Thymus (tissue), 11 donors: ENCODE results near the gene CCNI. TPM values are rescaled to one million over a fixed set of nuclear protein-coding genes. Genes with fewer than 3 reads are reported as not detected.

Source experiments
- DNase-seq, 9 donors: peaks; one replicate each; pipeline ENCODE4 v3.0.0-alpha.2; 2013; ENCODE audit warnings: low spot score in 9 of 9, low read depth in 6 of 9, missing footprints in 1 of 9
- H3K27ac ChIP-seq, 2 donors: one replicate each; pipeline ENCODE4 v1.5.1; 2013; ENCODE audit warnings: control low read depth in 1 of 2, low read depth in 1 of 2, low read length in 1 of 2, mild to moderate bottlenecking in 1 of 2, moderate library complexity in 1 of 2
- H3K27me3 ChIP-seq, 2 donors: one replicate each; pipeline ENCODE4 v1.5.1; 2013; ENCODE audit warnings: low read length in 1 of 2; ENCODE audit not compliant: control insufficient read depth in 2 of 2, insufficient read depth in 1 of 2
- H3K36me3 ChIP-seq, 2 donors: one replicate each; pipeline ENCODE4 v1.5.1; 2013; ENCODE audit warnings: low read length in 1 of 2, mild to moderate bottlenecking in 1 of 2, moderate library complexity in 1 of 2; ENCODE audit not compliant: control insufficient read depth in 2 of 2, insufficient read depth in 2 of 2
- H3K4me1 ChIP-seq, 2 donors: one replicate each; pipeline ENCODE4 v1.5.1; 2013; ENCODE audit warnings: low read length in 2 of 2; ENCODE audit not compliant: control insufficient read depth in 2 of 2, insufficient read depth in 2 of 2
- H3K4me3 ChIP-seq, 2 donors: one replicate each; pipeline ENCODE4 v1.5.1; 2013; ENCODE audit warnings: low read length in 2 of 2, control low read depth in 1 of 2, mild to moderate bottlenecking in 1 of 2
- H3K9me3 ChIP-seq, 2 donors: one replicate each; pipeline ENCODE4 v1.5.1; 2013; ENCODE audit warnings: low read length in 1 of 2, mild to moderate bottlenecking in 1 of 2; ENCODE audit not compliant: control insufficient read depth in 2 of 2, insufficient read depth in 1 of 2
- WGBS: extraction: QIAGEN DNeasy Blood & Tissue Kit; methylation state at CpG from one replicate; pipeline ENCODE4 v1.1.7; 2013; 5-methylcytosine and 5-hydroxymethylcytosine counted together
- polyA plus RNA-seq: library from polyadenylated mRNA; stranded (reverse); fragments of 200-250 nt; gene quantifications from one replicate; pipeline ENCODE4 v1.2.3, GENCODE V29; 2013
- total RNA-seq: library from RNA; stranded (reverse); fragments of 120-200 nt; gene quantifications from one replicate; pipeline ENCODE4 v1.2.4, GENCODE V29; 2013
- donor health status: healthy.

Gene CCNI
- total and polyA plus RNA-seq, 2 donors, result 112 to 223 TPM

DNA sequence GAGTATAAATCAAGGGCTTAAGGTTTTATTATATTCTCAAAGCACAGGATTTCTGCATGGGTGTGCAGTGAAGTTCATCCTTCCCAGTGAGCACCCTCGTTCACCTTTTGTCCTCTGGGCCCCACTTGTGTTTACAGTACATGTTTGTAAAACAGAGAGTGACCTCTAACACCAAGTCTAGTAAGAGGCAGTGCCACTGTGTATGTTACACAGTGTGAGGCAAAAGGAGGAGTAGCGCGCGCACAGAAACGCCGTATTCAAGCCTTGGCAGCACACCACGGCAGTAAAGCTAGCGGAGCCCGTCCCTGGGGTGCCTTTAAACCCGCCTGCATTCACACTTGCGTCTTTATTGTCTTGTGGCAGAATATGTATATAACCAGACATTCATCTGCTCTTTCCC, 51.9 kb downstream of the CCNI start:
- peaks cover 5 to 6% of the 10 kb centered on the region in 2 donors for H3K4me1 ChIP-seq
- no peaks in the 10 kb centered on the region for H3K27me3 ChIP-seq
- no peaks in the 10 kb centered on the region for H3K9me3 ChIP-seq
- H3K27ac ChIP-seq, result no peak overlapping the region
- H3K4me3 ChIP-seq, result no peak overlapping the region
- WGBS, result over 99% methylated on average over 11 of the region's 11 CpGs
- H3K36me3 ChIP-seq, result peaks cover 7 to 40% of the 10 kb centered on the region in 2 donors
- DNase-seq, result no peak

DNA sequence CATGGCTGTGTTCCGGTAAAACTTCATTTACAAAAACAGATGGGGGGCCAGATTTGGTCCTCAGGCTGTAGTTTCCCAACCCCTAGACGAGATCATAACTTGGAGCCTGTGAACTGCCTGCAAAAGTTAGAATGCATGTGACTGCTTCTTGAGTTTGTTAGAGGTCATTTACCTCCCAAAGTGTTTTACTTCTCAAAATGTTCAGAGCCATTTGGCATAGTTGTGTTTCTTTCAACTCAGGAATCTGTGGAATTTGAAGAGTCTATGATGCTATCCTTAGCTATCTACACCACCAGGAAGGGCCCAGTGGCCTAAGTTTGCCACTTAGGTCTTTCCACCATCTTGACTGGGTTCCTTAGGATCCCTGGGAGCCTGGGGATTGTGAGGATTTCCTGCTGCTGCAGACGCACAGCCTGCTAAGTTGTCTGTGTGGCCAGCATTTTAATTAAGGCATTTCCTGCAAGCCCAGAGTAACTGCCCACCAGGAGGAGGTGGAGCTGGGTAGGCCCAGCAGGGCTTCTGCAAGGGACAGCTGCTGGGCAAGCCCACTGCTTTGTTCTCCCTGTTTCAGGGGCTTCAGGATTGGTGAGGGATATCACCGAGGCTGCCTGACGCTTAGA, 53.1 kb downstream of the CCNI start:
- DNase-seq, result no peak
- H3K36me3 ChIP-seq, result peaks cover 7 to 42% of the 10 kb centered on the region in 2 donors
- WGBS, result 93% methylated on average over 5 of the region's 5 CpGs
- H3K27ac ChIP-seq, result no peak overlapping the region
- no peaks in the 10 kb centered on the region for H3K4me1 ChIP-seq
- H3K9me3 ChIP-seq, result no peaks in the 10 kb centered on the region
- no peak overlapping the region for H3K4me3 ChIP-seq
- H3K27me3 ChIP-seq, result no peaks in the 10 kb centered on the region

DNA sequence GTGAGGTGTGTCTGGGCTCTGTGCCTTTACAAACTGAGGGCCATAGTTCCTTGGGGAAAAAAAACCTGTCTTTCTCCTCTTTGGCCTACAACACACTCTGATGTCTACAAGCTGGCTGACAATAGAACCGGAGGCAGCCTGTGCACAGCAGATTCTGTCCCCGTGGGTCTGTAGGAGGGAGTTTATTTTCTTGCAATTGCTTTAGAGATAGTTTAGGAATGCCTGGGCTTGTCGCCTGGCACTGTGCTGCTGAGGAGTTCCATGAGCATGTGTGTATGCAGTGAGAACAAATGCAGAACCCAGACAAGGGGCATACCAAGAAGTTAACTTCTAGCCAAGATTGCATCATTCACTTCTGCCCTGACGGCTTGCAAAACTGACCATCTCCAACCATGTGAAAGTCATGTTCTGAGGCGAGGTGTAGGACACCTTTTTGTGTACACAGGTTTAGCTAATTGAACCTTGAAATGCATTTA, 54.1 kb downstream of the CCNI start:
- peaks cover 7 to 37% of the 10 kb centered on the region in 2 donors for H3K36me3 ChIP-seq
- WGBS, result 90% methylated on average over 5 of the region's 5 CpGs
- no peaks in the 10 kb centered on the region for H3K4me1 ChIP-seq
- no peak overlapping the region for H3K4me3 ChIP-seq
- no peaks in the 10 kb centered on the region for H3K9me3 ChIP-seq
- H3K27me3 ChIP-seq, result no peaks in the 10 kb centered on the region
- H3K27ac ChIP-seq, result no peak overlapping the region
- no peak for DNase-seq

- 98% methylated on average over 3 of the region's 3 CpGs for WGBS
Measured at GRCh38 chr4:77020017-77020416, 55.8 kb downstream of the CCNI start.

GRCh38 chr4:77015390-77015789, 60.4 kb downstream of the CCNI start:
- WGBS, result 84% methylated on average over 1 of the region's 1 CpG
- peaks cover 0 to 13% of the 10 kb centered on the region in 2 donors for H3K4me1 ChIP-seq
- DNase-seq, result no peak
- no peak overlapping the region for H3K27ac ChIP-seq
- H3K27me3 ChIP-seq, result no peaks in the 10 kb centered on the region
- no peaks in the 10 kb centered on the region for H3K9me3 ChIP-seq
- H3K36me3 ChIP-seq, result peaks cover 2 to 18% of the 10 kb centered on the region in 2 donors
- H3K4me3 ChIP-seq, result no peak overlapping the region

More at GRCh38 chr4:77020017-77020416, 55.8 kb downstream of the CCNI start:
- no peak overlapping the region for H3K4me3 ChIP-seq
- no peaks in the 10 kb centered on the region for H3K27me3 ChIP-seq
- no peak for DNase-seq
- no peaks in the 10 kb centered on the region for H3K9me3 ChIP-seq
- no peak overlapping the region for H3K27ac ChIP-seq
- H3K36me3 ChIP-seq, result peaks cover 7 to 33% of the 10 kb centered on the region in 2 donors
- H3K4me1 ChIP-seq, result no peaks in the 10 kb centered on the region

DNA sequence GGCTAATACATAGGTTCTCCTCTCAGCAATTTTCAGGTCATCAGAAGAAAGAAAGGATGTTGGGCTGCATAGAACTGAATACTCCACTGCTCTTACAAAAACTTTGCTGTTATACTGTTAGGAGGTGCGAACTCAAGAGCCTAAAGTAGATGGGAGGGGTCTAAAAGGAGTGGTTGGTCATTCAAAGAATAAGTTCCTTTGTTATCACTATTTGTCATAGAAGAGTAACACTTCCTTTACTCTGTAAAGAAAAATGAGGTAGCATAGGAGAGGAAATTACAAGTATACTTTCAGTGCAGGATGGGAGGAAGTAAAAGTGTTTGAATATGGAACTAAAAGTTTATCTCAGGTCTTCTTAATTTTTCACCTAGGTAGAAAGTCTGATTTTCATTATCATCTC, 61.5 kb downstream of the CCNI start:
- Histone ChIP-seq H3K4me1 (peaks cover 0 to 13% of the 10 kb centered on the region in 2 donors), H3K27me3 (no peaks in the 10 kb centered on the region), H3K9me3 (no peaks in the 10 kb centered on the region), H3K27ac (no peak overlapping the region), H3K4me3 (no peak overlapping the region), H3K36me3 (peaks cover 0 to 8% of the 10 kb centered on the region in 2 donors)
- no peak for DNase-seq
- 75% methylated on average over 1 of the region's 1 CpG for WGBS

- peaks cover 0 to 16% of the 10 kb centered on the region in 2 donors for H3K4me1 ChIP-seq
- 96% methylated on average over 5 of the region's 5 CpGs for WGBS
- H3K36me3 ChIP-seq, result peaks cover 0 to 11% of the 10 kb centered on the region in 2 donors
- H3K27ac ChIP-seq, result no peak overlapping the region
- no peak overlapping the region for H3K4me3 ChIP-seq
- no peak for DNase-seq
- no peaks in the 10 kb centered on the region for H3K27me3 ChIP-seq
- H3K9me3 ChIP-seq, result no peaks in the 10 kb centered on the region
Measured at GRCh38 chr4:77012726-77013125, 63.1 kb downstream of the CCNI start.

GRCh38 chr4:77010841-77011354, 64.9 kb downstream of the CCNI start:
- DNase-seq, result no peak
- Histone ChIP-seq H3K9me3 (no peaks in the 10 kb centered on the region), H3K36me3 (peaks cover 0 to 7% of the 10 kb centered on the region in 2 donors), H3K4me3 (no peak overlapping the region), H3K27ac (no peak overlapping the region), H3K27me3 (no peaks in the 10 kb centered on the region), H3K4me1 (peaks cover 0 to 22% of the 10 kb centered on the region in 2 donors)
- 98% methylated on average over 3 of the region's 3 CpGs for WGBS

- peaks cover 0 to 7% of the 10 kb centered on the region in 2 donors for H3K36me3 ChIP-seq
- DNase-seq, result no peak
- H3K4me1 ChIP-seq, result peaks cover 0 to 22% of the 10 kb centered on the region in 2 donors
- no peak overlapping the region for H3K27ac ChIP-seq
- H3K4me3 ChIP-seq, result no peak overlapping the region
- no peaks in the 10 kb centered on the region for H3K9me3 ChIP-seq
- no peaks in the 10 kb centered on the region for H3K27me3 ChIP-seq
Measured at GRCh38 chr4:77009511-77010115, 66.2 kb downstream of the CCNI start.
